Stomach (tissue), 4 donors: Measurements from ENCODE around the gene RIMS1.

Source experiments
- EP300 ChIP-seq: sonication (generic); formaldehyde crosslinking; IDR thresholded peaks from one replicate; pipeline ENCODE4 v1.6.1; 2017; ENCODE audit warnings: antibody characterized with exemption
- POLR2A ChIP-seq, 4 donors: fragments of 450-650 bp; IDR thresholded peaks; one replicate each; pipeline ENCODE4 v1.6.1; 2016; ENCODE audit warnings: antibody characterized with exemption in 4 of 4, control low read depth in 2 of 4, mild to moderate bottlenecking in 1 of 4, moderate library complexity in 1 of 4
- POLR2AphosphoS5 ChIP-seq, 3 donors: sonication (generic); formaldehyde crosslinking; IDR thresholded peaks; one replicate each; pipeline ENCODE4 v1.6.1; 2016; ENCODE audit warnings: antibody characterized with exemption in 3 of 3
- TF ChIP-seq, protein P1 (sequence below), 7 experiments: fragments of 450-650 bp in 4 of 7; fragments of 200-600 bp in 3 of 7; sonication (generic) in 3 of 7; IDR thresholded peaks; one replicate each; pipeline ENCODE4 v1.5.1; 2016 to 2019; ENCODE audit warnings: antibody characterized with exemption in 7 of 7, control low read depth in 2 of 7, mild to moderate bottlenecking in 1 of 7

DNA sequence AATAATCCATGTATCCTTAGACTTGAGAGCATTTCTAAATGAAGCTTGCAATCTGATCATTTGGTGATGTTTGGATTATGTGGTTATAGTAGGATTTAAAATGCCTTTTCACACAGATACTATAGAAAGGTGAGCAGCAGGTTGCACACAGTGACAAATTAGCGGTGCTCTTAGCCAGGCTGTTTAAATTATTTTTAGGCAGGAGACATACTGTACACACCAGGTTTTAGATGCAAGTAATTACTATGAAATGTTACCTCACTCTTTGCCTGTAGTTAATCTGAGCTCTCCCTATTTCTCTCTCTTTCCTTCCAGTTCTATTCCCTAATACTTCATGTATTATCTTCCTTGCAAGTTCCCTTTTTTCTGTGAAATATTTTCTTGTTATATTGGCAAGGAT is 191.7 kb downstream of the RIMS1 start:
- no peak for TF ChIP-seq POLR2AphosphoS5 (IDR thresholded peaks at IDR 0.05)
- TF ChIP-seq POLR2A (IDR thresholded peaks at IDR 0.05) = no peak
- TF ChIP-seq, protein P1, sequence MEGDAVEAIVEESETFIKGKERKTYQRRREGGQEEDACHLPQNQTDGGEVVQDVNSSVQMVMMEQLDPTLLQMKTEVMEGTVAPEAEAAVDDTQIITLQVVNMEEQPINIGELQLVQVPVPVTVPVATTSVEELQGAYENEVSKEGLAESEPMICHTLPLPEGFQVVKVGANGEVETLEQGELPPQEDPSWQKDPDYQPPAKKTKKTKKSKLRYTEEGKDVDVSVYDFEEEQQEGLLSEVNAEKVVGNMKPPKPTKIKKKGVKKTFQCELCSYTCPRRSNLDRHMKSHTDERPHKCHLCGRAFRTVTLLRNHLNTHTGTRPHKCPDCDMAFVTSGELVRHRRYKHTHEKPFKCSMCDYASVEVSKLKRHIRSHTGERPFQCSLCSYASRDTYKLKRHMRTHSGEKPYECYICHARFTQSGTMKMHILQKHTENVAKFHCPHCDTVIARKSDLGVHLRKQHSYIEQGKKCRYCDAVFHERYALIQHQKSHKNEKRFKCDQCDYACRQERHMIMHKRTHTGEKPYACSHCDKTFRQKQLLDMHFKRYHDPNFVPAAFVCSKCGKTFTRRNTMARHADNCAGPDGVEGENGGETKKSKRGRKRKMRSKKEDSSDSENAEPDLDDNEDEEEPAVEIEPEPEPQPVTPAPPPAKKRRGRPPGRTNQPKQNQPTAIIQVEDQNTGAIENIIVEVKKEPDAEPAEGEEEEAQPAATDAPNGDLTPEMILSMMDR (IDR thresholded peaks at IDR 0.05) = no peak
- no peak for TF ChIP-seq EP300
